ENCODE data around the gene FIGNL1. TPM values are rescaled to one million over a fixed set of nuclear protein-coding genes. Genes with fewer than 3 reads are reported as not detected.

FIGNL1 gene
- total RNA-seq, 5 donors from 2014 or later (not counting 1 experiment from before 2014, with no cell fraction given): 10.3 to 17.1 (median 14.5) TPM

GRCh38 chr7:50448823-50449222 is 1.3 kb downstream of the FIGNL1 start:
- no peak overlapping the region for H3K4me3 ChIP-seq (ENCODE audit: control insufficient read depth in 1 of 2, extremely low read depth in 1 of 2, low read length in 1 of 2)
- ChIA-PET CTCF (interaction anchor here (0.6 to 1.4 kb wide), 4 partner anchors 31 to 331 kb away, joined by 3 to 4 read pairs (median 3); no protein-coding TSS in a partner anchor), POLR2A (interaction anchor here in 1 of 2 donors (0.9 kb wide), 1 partner anchor 306 kb away, joined by 3 read pairs; no protein-coding TSS in a partner anchor)
- no peaks in the 10 kb centered on the region for H3K27me3 ChIP-seq (replicated peaks in 1 of 2; ENCODE audit: control insufficient read depth in 2 of 2, extremely low read depth in 1 of 2, insufficient read depth in 2 of 2, low read length in 1 of 2)
- H3K27me3 Mint-ChIP-seq: no peaks in the 10 kb centered on the region
- no peak overlapping the region for H3K27ac ChIP-seq (ENCODE audit: low read length)
- H3K36me3 Mint-ChIP-seq: peaks cover 33% of the 10 kb centered on the region
- peak overlapping the region; percentile 95 to 97 for H3K27ac Mint-ChIP-seq
- H3K4me3 Mint-ChIP-seq: peak overlapping the region; percentile 89 to 95 (median 92)
- ATAC-seq (replicated peaks in 1 of 4) (no peak), DNase-seq (no peak)
- no peaks in the 10 kb centered on the region for H3K9me3 Mint-ChIP-seq
- H3K9me3 ChIP-seq: no peaks in the 10 kb centered on the region
- peaks cover 0 to 19% of the 10 kb centered on the region in 2 donors for H3K36me3 ChIP-seq (ENCODE audit: control insufficient read depth in 2 of 2, extremely low read depth in 1 of 2, insufficient read depth in 1 of 2, low read length in 1 of 2)
- peaks cover 6 to 16% of the 10 kb centered on the region in 2 experiments for H3K4me1 ChIP-seq (ENCODE audit: control insufficient read depth in 1 of 2, extremely low read depth in 1 of 2, insufficient read depth in 2 of 2, low read length in 2 of 2)
- peaks cover 19 to 40% (median 23%) of the 10 kb centered on the region in 3 donors for H3K4me1 Mint-ChIP-seq

DNA sequence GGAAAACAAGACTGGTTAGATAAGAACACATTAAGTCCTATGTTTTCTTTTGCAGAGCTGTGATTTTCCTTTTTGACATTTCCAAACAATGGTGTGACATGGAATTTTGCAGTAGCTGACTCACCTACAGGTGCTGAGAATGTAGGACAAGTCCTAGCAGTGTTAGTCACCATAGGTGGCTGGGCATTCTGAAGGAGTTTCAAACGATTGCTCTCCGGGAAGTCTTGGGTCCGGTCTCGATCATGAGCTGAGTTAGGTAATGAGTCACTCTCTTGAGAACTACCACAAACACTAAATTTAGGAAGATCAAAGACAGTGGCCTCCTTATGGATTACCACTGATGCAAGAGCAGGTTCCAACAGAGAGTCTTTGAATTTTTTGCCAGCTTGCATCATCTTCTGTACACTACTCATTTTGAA is 3.6 kb downstream of the FIGNL1 start:
- Mint-ChIP-seq H3K4me3 (no peak overlapping the region), H3K36me3 (peaks cover 42% of the 10 kb centered on the region), H3K4me1 (peaks cover 19 to 42% (median 23%) of the 10 kb centered on the region in 3 donors), H3K27ac (no peak overlapping the region), H3K27me3 (no peaks in the 10 kb centered on the region), H3K9me3 (no peaks in the 10 kb centered on the region)
- peaks cover 0 to 19% of the 10 kb centered on the region in 2 donors for H3K36me3 ChIP-seq (ENCODE audit: control insufficient read depth in 2 of 2, extremely low read depth in 1 of 2, insufficient read depth in 1 of 2, low read length in 1 of 2)
- peaks cover 6 to 16% of the 10 kb centered on the region in 2 experiments for H3K4me1 ChIP-seq (ENCODE audit: control insufficient read depth in 1 of 2, extremely low read depth in 1 of 2, insufficient read depth in 2 of 2, low read length in 2 of 2)
- DNase-seq (no peak), ATAC-seq (replicated peaks in 1 of 4) (no peak)
- H3K9me3 ChIP-seq: no peaks in the 10 kb centered on the region
- H3K27me3 ChIP-seq (replicated peaks in 1 of 2; ENCODE audit: control insufficient read depth in 2 of 2, extremely low read depth in 1 of 2, insufficient read depth in 2 of 2, low read length in 1 of 2): no peaks in the 10 kb centered on the region
- H3K27ac ChIP-seq (ENCODE audit: low read length): no peak overlapping the region
- WGBS (ENCODE audit: insufficient coverage): no CpG with 5 or more reads among the region's 4 CpGs
- CTCF ChIA-PET: interaction anchor here (0.5 to 0.8 kb wide), 3 partner anchors 9 to 355 kb away, joined by 3 to 6 read pairs (median 3); no protein-coding TSS in a partner anchor
- no peak overlapping the region for H3K4me3 ChIP-seq (ENCODE audit: control insufficient read depth in 1 of 2, extremely low read depth in 1 of 2, low read length in 1 of 2)
- POLR2A ChIA-PET: no interaction called here

GRCh38 chr7:50436133-50436806 is 13.9 kb downstream of the FIGNL1 start:
- DNase-seq (no peak), ATAC-seq (replicated peaks in 1 of 4) (no peak)
- Mint-ChIP-seq H3K4me1 (no peaks in the 10 kb centered on the region), H3K4me3 (no peak overlapping the region), H3K27ac (no peak overlapping the region), H3K27me3 (no peaks in the 10 kb centered on the region), H3K36me3 (peaks cover 31% of the 10 kb centered on the region), H3K9me3 (no peaks in the 10 kb centered on the region)
- Histone ChIP-seq H3K4me1 (ENCODE audit: control insufficient read depth in 1 of 2, extremely low read depth in 1 of 2, insufficient read depth in 2 of 2, low read length in 2 of 2) (no peaks in the 10 kb centered on the region), H3K36me3 (ENCODE audit: control insufficient read depth in 2 of 2, extremely low read depth in 1 of 2, insufficient read depth in 1 of 2, low read length in 1 of 2) (peaks cover 4 to 11% of the 10 kb centered on the region in 2 donors), H3K27me3 (replicated peaks in 1 of 2; ENCODE audit: control insufficient read depth in 2 of 2, extremely low read depth in 1 of 2, insufficient read depth in 2 of 2, low read length in 1 of 2) (no peaks in the 10 kb centered on the region), H3K4me3 (ENCODE audit: control insufficient read depth in 1 of 2, extremely low read depth in 1 of 2, low read length in 1 of 2) (no peak overlapping the region), H3K27ac (ENCODE audit: low read length) (no peak overlapping the region), H3K9me3 (no peaks in the 10 kb centered on the region)
- POLR2A ChIA-PET: no interaction called here
- CTCF ChIA-PET: no interaction called here
- WGBS (ENCODE audit: insufficient coverage): no CpG with 5 or more reads among the region's 3 CpGs

GRCh38 chr7:50431722-50432305 is 18.3 kb downstream of the FIGNL1 start:
- Mint-ChIP-seq H3K4me1 (no peaks in the 10 kb centered on the region), H3K36me3 (peaks cover 2% of the 10 kb centered on the region), H3K27ac (no peak overlapping the region), H3K9me3 (no peaks in the 10 kb centered on the region), H3K4me3 (no peak overlapping the region), H3K27me3 (no peaks in the 10 kb centered on the region)
- no peaks in the 10 kb centered on the region for H3K27me3 ChIP-seq (replicated peaks in 1 of 2; ENCODE audit: control insufficient read depth in 2 of 2, extremely low read depth in 1 of 2, insufficient read depth in 2 of 2, low read length in 1 of 2)
- DNase-seq: no peak
- no CpG with 5 or more reads among the region's 4 CpGs for WGBS (ENCODE audit: insufficient coverage)
- no peaks in the 10 kb centered on the region for H3K36me3 ChIP-seq (ENCODE audit: control insufficient read depth in 2 of 2, extremely low read depth in 1 of 2, insufficient read depth in 1 of 2, low read length in 1 of 2)
- H3K4me1 ChIP-seq (ENCODE audit: control insufficient read depth in 1 of 2, extremely low read depth in 1 of 2, insufficient read depth in 2 of 2, low read length in 2 of 2): no peaks in the 10 kb centered on the region
- no peaks in the 10 kb centered on the region for H3K9me3 ChIP-seq
- POLR2A ChIA-PET: no interaction called here
- H3K4me3 ChIP-seq (ENCODE audit: control insufficient read depth in 1 of 2, extremely low read depth in 1 of 2, low read length in 1 of 2): no peak overlapping the region
- CTCF ChIA-PET: interaction anchor here in 1 of 2 donors (1.4 kb wide), 1 partner anchor 11 kb away, joined by 3 read pairs; no protein-coding TSS in a partner anchor
- no peak for ATAC-seq (replicated peaks in 1 of 4)
- no peak overlapping the region for H3K27ac ChIP-seq (ENCODE audit: low read length)

GRCh38 chr7:50431316-50431715 is 18.8 kb downstream of the FIGNL1 start:
- no peaks in the 10 kb centered on the region for H3K9me3 ChIP-seq
- ATAC-seq (replicated peaks in 1 of 4): no peak
- H3K4me3 ChIP-seq (ENCODE audit: control insufficient read depth in 1 of 2, extremely low read depth in 1 of 2, low read length in 1 of 2): no peak overlapping the region
- no peaks in the 10 kb centered on the region for H3K4me1 ChIP-seq (ENCODE audit: control insufficient read depth in 1 of 2, extremely low read depth in 1 of 2, insufficient read depth in 2 of 2, low read length in 2 of 2)
- no peak overlapping the region for H3K27ac ChIP-seq (ENCODE audit: low read length)
- POLR2A ChIA-PET: no interaction called here
- H3K36me3 ChIP-seq (ENCODE audit: control insufficient read depth in 2 of 2, extremely low read depth in 1 of 2, insufficient read depth in 1 of 2, low read length in 1 of 2): no peaks in the 10 kb centered on the region
- no CpG with 5 or more reads among the region's 2 CpGs for WGBS (ENCODE audit: insufficient coverage)
- DNase-seq: no peak
- H3K4me3 Mint-ChIP-seq: no peak overlapping the region
- no peak overlapping the region for H3K27ac Mint-ChIP-seq
- H3K27me3 Mint-ChIP-seq: no peaks in the 10 kb centered on the region
- no peaks in the 10 kb centered on the region for H3K4me1 Mint-ChIP-seq
- CTCF ChIA-PET: no interaction called here
- H3K27me3 ChIP-seq (replicated peaks in 1 of 2; ENCODE audit: control insufficient read depth in 2 of 2, extremely low read depth in 1 of 2, insufficient read depth in 2 of 2, low read length in 1 of 2): no peaks in the 10 kb centered on the region
- H3K36me3 Mint-ChIP-seq: no peaks in the 10 kb centered on the region
- no peaks in the 10 kb centered on the region for H3K9me3 Mint-ChIP-seq

GRCh38 chr7:50428911-50429310 is 21.2 kb downstream of the FIGNL1 start:
- no peak for DNase-seq
- H3K4me1 ChIP-seq (ENCODE audit: control insufficient read depth in 1 of 2, extremely low read depth in 1 of 2, insufficient read depth in 2 of 2, low read length in 2 of 2): no peaks in the 10 kb centered on the region
- H3K27me3 ChIP-seq (replicated peaks in 1 of 2; ENCODE audit: control insufficient read depth in 2 of 2, extremely low read depth in 1 of 2, insufficient read depth in 2 of 2, low read length in 1 of 2): no peaks in the 10 kb centered on the region
- no peaks in the 10 kb centered on the region for H3K36me3 Mint-ChIP-seq
- H3K4me1 Mint-ChIP-seq: no peaks in the 10 kb centered on the region
- no peak overlapping the region for H3K27ac Mint-ChIP-seq
- no peak overlapping the region for H3K27ac ChIP-seq (ENCODE audit: low read length)
- ChIA-PET POLR2A (no interaction called here), CTCF (no interaction called here)
- H3K4me3 ChIP-seq (ENCODE audit: control insufficient read depth in 1 of 2, extremely low read depth in 1 of 2, low read length in 1 of 2): no peak overlapping the region
- ATAC-seq (replicated peaks in 1 of 4): no peak
- no peaks in the 10 kb centered on the region for H3K36me3 ChIP-seq (ENCODE audit: control insufficient read depth in 2 of 2, extremely low read depth in 1 of 2, insufficient read depth in 1 of 2, low read length in 1 of 2)
- H3K4me3 Mint-ChIP-seq: no peak overlapping the region
- no peaks in the 10 kb centered on the region for H3K9me3 ChIP-seq
- no CpG with 5 or more reads among the region's 3 CpGs for WGBS (ENCODE audit: insufficient coverage)
- H3K9me3 Mint-ChIP-seq: no peaks in the 10 kb centered on the region
- no peaks in the 10 kb centered on the region for H3K27me3 Mint-ChIP-seq

All from T-cell (primary cell).